Neural cell (in vitro differentiated cells): ENCODE measurements around the gene ZFAND4. TPM values are rescaled to one million over a fixed set of nuclear protein-coding genes. Genes with fewer than 3 reads are reported as not detected.
A peak's percentile ranks its signal among the peaks of the same experiment; 100 is the strongest.

Source experiments
- H2AFZ ChIP-seq: fragments of 200-600, 300-800 bp; sonication (generic), shearing (Covaris generic); 2 replicates; pipeline ENCODE4 v1.6.0; 2014; ENCODE audit warnings: low read depth, mild to moderate bottlenecking, antibody characterized with exemption, low read length, moderate library complexity
- H3F3A ChIP-seq: fragments of 200-600 bp; shearing (Covaris generic); 2 replicates; pipeline ENCODE4 v1.6.1; 2016; ENCODE audit warnings: mild to moderate bottlenecking, moderate library complexity, mixed read lengths, antibody characterized with exemption, low read length; ENCODE audit not compliant: insufficient read depth, poor library complexity, severe bottlenecking
- H3K27ac ChIP-seq: fragments of 200-600, 300-800 bp; sonication (generic), shearing (Covaris generic); 2 replicates; pipeline ENCODE4 v1.5.1; 2014; ENCODE audit warnings: mild to moderate bottlenecking, low read length, moderate library complexity
- H3K27me3 ChIP-seq: fragments of 300-800, 200-600 bp; sonication (generic), shearing (Covaris generic); 2 replicates; pipeline ENCODE4 v1.6.0; 2014; ENCODE audit warnings: mild to moderate bottlenecking, low read depth, low read length, moderate library complexity; ENCODE audit not compliant: insufficient read depth
- H3K36me3 ChIP-seq: fragments of 300-800, 200-600 bp; sonication (generic), shearing (Covaris generic); 2 replicates; pipeline ENCODE4 v1.5.1; 2014; ENCODE audit warnings: mild to moderate bottlenecking, antibody characterized with exemption, low read length, moderate library complexity; ENCODE audit not compliant: insufficient read depth
- H3K4me2 ChIP-seq: fragments of 300-800, 200-600 bp; sonication (generic), shearing (Covaris generic); 2 replicates; pipeline ENCODE4 v1.6.0; 2014; ENCODE audit warnings: mild to moderate bottlenecking, low read length
- H3K4me3 ChIP-seq: fragments of 300-800, 200-600 bp; sonication (generic), shearing (Covaris generic); 2 replicates; pipeline ENCODE4 v1.5.1; 2014; ENCODE audit warnings: mild to moderate bottlenecking, low read length, moderate library complexity
- H3K79me2 ChIP-seq: fragments of 200-600 bp; shearing (Covaris generic); replicated peaks from 2 replicates; pipeline ENCODE4 v1.6.0; 2014; ENCODE audit warnings: mild to moderate bottlenecking, low read length, moderate library complexity; ENCODE audit not compliant: insufficient read depth
- H3K9ac ChIP-seq: fragments of 300-800, 200-600 bp; sonication (generic), shearing (Covaris generic); 2 replicates; pipeline ENCODE4 v1.6.1; 2016; ENCODE audit warnings: mild to moderate bottlenecking, low read length, mixed read lengths
- H3K9me2 ChIP-seq: fragments of 200-600 bp; shearing (Covaris generic); 2 replicates; pipeline ENCODE4 v1.6.1; 2016; ENCODE audit warnings: mild to moderate bottlenecking, low read length, mixed read lengths; ENCODE audit not compliant: insufficient read depth
- H3K9me3 ChIP-seq: fragments of 200-600, 300-800 bp; sonication (generic), shearing (Covaris generic); 2 replicates; pipeline ENCODE4 v1.6.1; 2016; ENCODE audit warnings: mild to moderate bottlenecking, mixed run types, low read length, moderate library complexity, mixed read lengths
- H4K20me1 ChIP-seq: fragments of 200-600 bp; shearing (Covaris generic); 2 replicates; pipeline ENCODE4 v1.6.1; 2016; ENCODE audit warnings: mild to moderate bottlenecking, mixed run types; ENCODE audit not compliant: insufficient read depth
- EP300 ChIP-seq: fragments of 450-650 bp; conservative IDR thresholded peaks from 2 replicates; pipeline ENCODE4 v1.6.1; 2014; ENCODE audit warnings: antibody characterized with exemption, mild to moderate bottlenecking, moderate library complexity; ENCODE audit not compliant: poor library complexity, severe bottlenecking
- EZH2 ChIP-seq: fragments of 200-600, 300-800 bp; shearing (Covaris generic), sonication (generic); IDR thresholded peaks from 2 replicates; pipeline ENCODE4 v1.6.1; 2014; ENCODE audit warnings: antibody characterized with exemption, low read length, borderline replicate concordance, mild to moderate bottlenecking; ENCODE audit not compliant: insufficient read depth, poor library complexity, severe bottlenecking
- MXI1 ChIP-seq: fragments of 450-650 bp; conservative IDR thresholded peaks from 2 replicates; pipeline ENCODE4 v1.6.1; 2014; ENCODE audit warnings: antibody characterized with exemption, mild to moderate bottlenecking; ENCODE audit not compliant: poor library complexity, severe bottlenecking
- POLR2AphosphoS5 ChIP-seq: IDR thresholded peaks from 2 replicates; pipeline ENCODE4 v1.6.1; 2012
- RAD21 ChIP-seq: fragments of 450-650 bp; conservative IDR thresholded peaks from 2 replicates; pipeline ENCODE4 v1.6.1; 2014; ENCODE audit warnings: antibody characterized with exemption, mild to moderate bottlenecking, moderate library complexity
- REST ChIP-seq: IDR thresholded peaks from 2 replicates; pipeline ENCODE4 v1.6.1; 2012; ENCODE audit warnings: borderline replicate concordance
- SMC3 ChIP-seq: fragments of 450-650 bp; conservative IDR thresholded peaks from 2 replicates; pipeline ENCODE4 v1.6.1; 2014; ENCODE audit warnings: antibody characterized with exemption, mild to moderate bottlenecking, moderate library complexity; ENCODE audit not compliant: poor library complexity
- TAF1 ChIP-seq: IDR thresholded peaks from 2 replicates; pipeline ENCODE4 v1.6.1; 2012; ENCODE audit warnings: low read depth
- polyA plus RNA-seq: library from polyadenylated mRNA; depleted of rRNA; stranded (reverse); fragments of >200 nt; gene quantifications from 2 replicates; pipeline ENCODE4 v1.2.3, GENCODE V29; 2014
- TF ChIP-seq, protein P1 (sequence below): fragments of 450-650 bp; IDR thresholded peaks from 2 replicates; pipeline ENCODE4 v1.5.1; 2014; ENCODE audit warnings: antibody characterized with exemption, mild to moderate bottlenecking, moderate library complexity; ENCODE audit not compliant: poor library complexity, severe bottlenecking

ZFAND4 gene
- polyA plus RNA-seq, 1 donor from 2014 or later, result 8.3 TPM

DNA sequence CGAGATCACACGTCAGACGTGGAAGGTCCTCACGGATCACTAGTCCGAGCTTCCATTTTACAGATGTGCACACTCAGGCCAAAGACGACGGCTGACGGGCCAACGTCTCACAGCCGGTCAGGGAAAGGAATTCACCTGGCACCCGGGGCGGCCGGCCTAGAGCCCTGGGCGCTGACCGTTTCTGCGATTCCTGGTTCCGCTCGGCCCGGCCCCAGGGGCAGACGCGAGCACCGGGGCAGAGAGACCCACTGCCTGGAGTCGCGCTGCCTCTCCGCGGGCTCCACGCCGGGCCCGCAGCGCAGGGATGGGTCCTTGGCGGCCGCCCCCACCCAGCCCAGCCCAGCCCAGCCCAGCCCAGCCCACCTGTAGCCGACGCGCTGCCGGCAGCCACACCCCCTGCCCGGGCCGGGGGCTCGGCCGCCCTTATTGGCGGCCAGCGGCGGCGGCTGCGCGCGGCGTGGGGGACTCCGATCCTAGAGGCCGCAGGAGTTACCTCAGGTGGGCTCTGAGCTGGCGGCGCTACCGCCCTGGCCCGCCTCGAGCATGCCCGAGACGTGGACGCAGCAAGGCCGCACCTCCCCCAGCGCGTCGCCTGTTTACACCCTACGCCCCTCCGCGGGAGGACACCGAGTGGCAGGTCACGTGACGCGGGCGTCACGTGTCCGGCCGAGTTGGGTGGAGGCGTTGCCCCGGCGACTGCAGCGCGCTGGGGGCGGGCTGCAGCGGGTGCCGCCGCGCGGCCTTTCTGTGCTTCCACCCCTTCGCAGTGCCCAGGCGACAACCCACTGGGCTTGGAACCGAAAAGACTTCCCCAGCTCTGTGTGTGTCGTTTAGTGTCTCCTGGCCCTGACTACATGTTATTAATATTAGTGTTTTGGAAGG, 78.1 kb downstream of the ZFAND4 start:
- H3K27ac ChIP-seq, result no peak overlapping the region
- no peaks in the 10 kb centered on the region for H3K27me3 ChIP-seq
- no peaks in the 10 kb centered on the region for H3K9me2 ChIP-seq
- H4K20me1 ChIP-seq, result no peaks in the 10 kb centered on the region
- peak overlapping the region; percentile 11 for H2AFZ ChIP-seq
- H3K4me3 ChIP-seq, result peak overlapping the region; percentile 92
- H3F3A ChIP-seq, result no peaks in the 10 kb centered on the region
- peak overlapping the region; percentile 78 for H3K4me2 ChIP-seq
- peaks cover 25% of the 10 kb centered on the region for H3K79me2 ChIP-seq
- peak overlapping the region; percentile 68 for H3K9ac ChIP-seq
- H3K9me3 ChIP-seq, result no peaks in the 10 kb centered on the region
- no peaks in the 10 kb centered on the region for H3K36me3 ChIP-seq
- TF ChIP-seq REST, result peak; percentile 14
- TF ChIP-seq EP300, result peak; percentile 68
- peak; percentile 86 for TF ChIP-seq POLR2AphosphoS5
- peak; percentile 42 for TF ChIP-seq TAF1
- TF ChIP-seq, protein P1, sequence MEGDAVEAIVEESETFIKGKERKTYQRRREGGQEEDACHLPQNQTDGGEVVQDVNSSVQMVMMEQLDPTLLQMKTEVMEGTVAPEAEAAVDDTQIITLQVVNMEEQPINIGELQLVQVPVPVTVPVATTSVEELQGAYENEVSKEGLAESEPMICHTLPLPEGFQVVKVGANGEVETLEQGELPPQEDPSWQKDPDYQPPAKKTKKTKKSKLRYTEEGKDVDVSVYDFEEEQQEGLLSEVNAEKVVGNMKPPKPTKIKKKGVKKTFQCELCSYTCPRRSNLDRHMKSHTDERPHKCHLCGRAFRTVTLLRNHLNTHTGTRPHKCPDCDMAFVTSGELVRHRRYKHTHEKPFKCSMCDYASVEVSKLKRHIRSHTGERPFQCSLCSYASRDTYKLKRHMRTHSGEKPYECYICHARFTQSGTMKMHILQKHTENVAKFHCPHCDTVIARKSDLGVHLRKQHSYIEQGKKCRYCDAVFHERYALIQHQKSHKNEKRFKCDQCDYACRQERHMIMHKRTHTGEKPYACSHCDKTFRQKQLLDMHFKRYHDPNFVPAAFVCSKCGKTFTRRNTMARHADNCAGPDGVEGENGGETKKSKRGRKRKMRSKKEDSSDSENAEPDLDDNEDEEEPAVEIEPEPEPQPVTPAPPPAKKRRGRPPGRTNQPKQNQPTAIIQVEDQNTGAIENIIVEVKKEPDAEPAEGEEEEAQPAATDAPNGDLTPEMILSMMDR, result peak; percentile 33
- peak; percentile 49 for TF ChIP-seq SMC3
- no peak for TF ChIP-seq EZH2
- peak; percentile 83 for TF ChIP-seq MXI1
- TF ChIP-seq RAD21, result peak; percentile 23

- H3K9me3 ChIP-seq, result no peaks in the 10 kb centered on the region
- no peaks in the 10 kb centered on the region for H4K20me1 ChIP-seq
- H2AFZ ChIP-seq, result peak overlapping the region; percentile 10
- TF ChIP-seq TAF1 (no peak), RAD21 (no peak), EZH2 (no peak), POLR2AphosphoS5 (no peak), EP300 (no peak)
- H3K4me3 ChIP-seq, result peak overlapping the region; percentile 92
- H3K36me3 ChIP-seq, result no peaks in the 10 kb centered on the region
- no peaks in the 10 kb centered on the region for H3F3A ChIP-seq
- H3K79me2 ChIP-seq, result peaks cover 25% of the 10 kb centered on the region
- peak overlapping the region; percentile 68 for H3K9ac ChIP-seq
- H3K27ac ChIP-seq, result no peak overlapping the region
- H3K9me2 ChIP-seq, result no peaks in the 10 kb centered on the region
- H3K27me3 ChIP-seq, result no peaks in the 10 kb centered on the region
- H3K4me2 ChIP-seq, result peak overlapping the region; percentile 76
Observed at GRCh38 chr10:45593938-45594275, 78.7 kb downstream of the ZFAND4 start.
